Activated CD4-positive, alpha-beta memory T cell treated with anti-CD3 and anti-CD28 coated beads, Interleukin-2, amount 10 ng/mL, durations not matched to agents 7 days and 5 days (primary cell): ENCODE data around the gene SIRPD. TPM values are rescaled to one million over a fixed set of nuclear protein-coding genes. Genes with fewer than 3 reads are reported as not detected.

Experiments used
- CTCF ChIA-PET: fragments of 350-600 bp; sonication (Branson Sonifier 250); formaldehyde crosslinking; loops from one replicate; lab custom pipeline; 2021; ENCODE audit warnings: antibody characterized with exemption, inconsistent platforms; lab: Charles Lee
- POLR2A ChIA-PET: fragments of 350-600 bp; sonication (Branson Sonifier 250); formaldehyde crosslinking; loops from one replicate; lab custom pipeline; 2021; ENCODE audit warnings: antibody characterized with exemption; lab: Charles Lee
- DNase-seq: peaks from one replicate; pipeline ENCODE4 v3.0.0-alpha.2; 2020
- H3K27ac Mint-ChIP-seq: one replicate; pipeline ENCODE4 v1.8.0; 2021; ENCODE audit warnings: mild to moderate bottlenecking, mixed read lengths
- H3K27me3 Mint-ChIP-seq: one replicate; pipeline ENCODE4 v1.8.0; 2021; ENCODE audit warnings: mixed read lengths
- H3K36me3 Mint-ChIP-seq: one replicate; pipeline ENCODE4 v1.8.0; 2021; ENCODE audit warnings: low read depth, mixed read lengths
- H3K4me1 Mint-ChIP-seq: one replicate; pipeline ENCODE4 v1.8.0; 2021; ENCODE audit warnings: mixed read lengths
- H3K4me3 Mint-ChIP-seq: one replicate; pipeline ENCODE4 v1.8.0; 2021; ENCODE audit warnings: mild to moderate bottlenecking, mixed read lengths
- H3K9me3 Mint-ChIP-seq: one replicate; pipeline ENCODE4 v1.8.0; 2021; ENCODE audit warnings: mixed read lengths
- total RNA-seq, 2 experiments: library from RNA; stranded (reverse); gene quantifications; one replicate each; pipeline ENCODE4 v1.2.3, GENCODE V29; 2021

Gene SIRPD
- total RNA-seq, 2 experiments from 2014 or later, result 0.15 TPM; not detected in 1

DNA sequence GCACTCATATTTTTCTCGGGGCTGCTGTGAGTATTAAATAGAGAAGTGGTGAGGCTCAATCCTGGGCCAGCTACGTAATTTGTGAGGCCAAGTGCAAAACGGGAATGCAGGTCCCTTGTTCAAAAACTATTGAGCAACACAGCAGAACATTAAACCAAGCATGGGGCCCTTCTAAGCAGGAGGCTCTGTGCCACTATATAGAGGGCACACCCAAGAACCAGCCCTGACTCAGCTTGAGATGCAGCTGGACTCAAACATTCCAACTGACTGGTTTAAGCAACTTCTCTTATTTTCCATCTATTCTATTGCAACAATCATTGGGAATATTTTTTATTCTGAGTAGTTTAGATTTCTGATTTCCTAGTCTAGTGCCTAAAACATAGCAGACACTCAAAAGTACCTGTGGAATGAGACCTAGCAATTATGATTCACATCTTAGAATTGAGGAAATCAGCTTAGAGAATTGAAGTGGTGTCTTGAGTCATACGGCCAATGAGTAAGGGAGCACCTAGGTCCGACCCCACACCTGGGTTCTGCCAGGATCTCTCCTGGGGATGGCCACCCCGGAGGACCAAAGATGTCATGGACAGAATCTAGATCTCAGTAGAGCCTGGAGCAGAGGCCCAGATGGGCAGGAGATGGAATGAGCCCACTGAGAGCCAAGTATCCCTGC is 67.6 kb downstream of the SIRPD start:
- peaks cover 48% of the 10 kb centered on the region for H3K27me3 Mint-ChIP-seq
- H3K4me3 Mint-ChIP-seq, result no peak overlapping the region
- H3K4me1 Mint-ChIP-seq, result no peaks in the 10 kb centered on the region
- H3K27ac Mint-ChIP-seq, result no peak overlapping the region
- no peak for DNase-seq
- no peaks in the 10 kb centered on the region for H3K9me3 Mint-ChIP-seq
- H3K36me3 Mint-ChIP-seq, result no peaks in the 10 kb centered on the region
- POLR2A ChIA-PET, result no interaction called here
- CTCF ChIA-PET, result no interaction called here

DNA sequence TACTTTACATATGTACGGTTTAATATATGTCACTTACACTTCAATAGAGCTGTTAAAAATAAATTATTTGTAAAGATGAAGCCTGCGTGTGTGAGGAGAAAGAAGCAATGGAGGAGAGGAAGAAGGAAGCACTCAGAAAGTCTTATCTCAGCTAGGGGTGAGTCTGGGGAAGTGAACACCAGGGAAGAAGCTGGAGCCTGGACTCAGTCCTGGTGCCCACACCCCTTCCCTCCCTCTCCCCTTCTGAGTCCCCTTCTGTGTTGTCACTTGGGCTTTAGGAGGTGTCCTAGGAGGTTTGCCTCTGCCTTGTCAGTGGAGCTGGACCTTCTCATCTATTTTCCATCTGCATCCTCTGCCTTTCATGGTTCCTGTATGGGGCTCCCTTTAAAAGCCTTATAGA is 68.2 kb downstream of the SIRPD start:
- DNase-seq, result no peak
- no peak overlapping the region for H3K4me3 Mint-ChIP-seq
- H3K9me3 Mint-ChIP-seq, result no peaks in the 10 kb centered on the region
- H3K27ac Mint-ChIP-seq, result no peak overlapping the region
- ChIA-PET POLR2A (no interaction called here), CTCF (no interaction called here)
- H3K36me3 Mint-ChIP-seq, result no peaks in the 10 kb centered on the region
- H3K4me1 Mint-ChIP-seq, result peaks cover under 1% of the 10 kb centered on the region
- H3K27me3 Mint-ChIP-seq, result peaks cover 50% of the 10 kb centered on the region

DNA sequence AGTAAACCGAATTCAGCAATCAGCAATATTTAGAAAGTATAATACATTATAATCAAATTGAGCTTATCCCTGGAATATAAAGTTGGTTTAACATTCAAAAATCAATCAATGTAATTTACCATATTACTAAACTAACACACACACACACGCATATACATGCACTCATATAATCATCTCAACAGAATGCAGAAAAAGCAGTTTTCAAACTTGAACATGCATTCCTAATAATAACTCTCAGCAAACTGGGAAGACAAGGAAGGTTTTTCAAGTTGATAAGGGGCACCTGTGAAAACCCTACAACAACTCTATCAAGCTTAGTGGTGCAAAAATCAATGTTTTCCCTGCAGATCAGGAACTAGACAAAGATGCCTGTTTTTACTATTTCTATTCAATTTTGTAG is 70.9 kb downstream of the SIRPD start:
- Mint-ChIP-seq H3K27me3 (peaks cover 54% of the 10 kb centered on the region), H3K36me3 (no peaks in the 10 kb centered on the region), H3K4me1 (peaks cover 2% of the 10 kb centered on the region), H3K4me3 (no peak overlapping the region), H3K9me3 (no peaks in the 10 kb centered on the region), H3K27ac (no peak overlapping the region)
- ChIA-PET POLR2A (interaction anchor here (0.7 kb wide), 1 partner anchor 400 kb away, joined by 3 read pairs; no protein-coding TSS in a partner anchor), CTCF (interaction anchor here (1.0 to 1.9 kb wide), 2 partner anchors 17 to 20 kb away, joined by 3 to 5 read pairs; no protein-coding TSS in a partner anchor)
- no peak for DNase-seq

DNA sequence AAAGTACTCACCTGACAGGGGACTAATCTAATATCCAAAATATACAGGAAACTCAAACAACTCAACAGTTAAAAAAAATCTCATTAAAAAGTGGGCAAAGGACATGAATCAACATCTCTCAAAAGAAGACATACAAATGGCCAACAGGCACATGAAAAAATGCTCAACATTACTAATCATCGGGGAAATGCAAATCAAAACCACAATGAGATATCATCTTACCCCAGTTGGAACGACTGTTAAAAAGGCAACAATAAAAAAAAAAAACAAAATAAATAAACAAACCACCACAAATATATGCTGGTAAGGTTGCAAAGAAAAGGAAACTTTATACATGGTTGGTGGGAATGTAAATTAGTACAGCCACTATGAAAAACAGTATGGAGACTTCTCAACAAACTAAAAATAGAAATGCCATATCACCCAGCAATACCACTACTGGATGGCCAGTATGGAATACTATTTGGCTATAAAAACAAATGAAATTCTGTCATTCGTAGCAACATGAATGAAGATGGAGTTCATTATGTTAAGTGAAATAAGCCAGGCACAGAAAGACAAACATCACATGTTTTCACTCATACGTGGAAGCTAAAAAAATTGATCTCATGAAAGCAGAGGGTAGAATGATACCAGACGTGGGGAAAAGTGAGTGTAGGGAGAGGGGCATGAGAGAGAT is 72.9 kb downstream of the SIRPD start:
- peaks cover 2% of the 10 kb centered on the region for H3K4me1 Mint-ChIP-seq
- H3K27me3 Mint-ChIP-seq, result peaks cover 59% of the 10 kb centered on the region
- CTCF ChIA-PET, result no interaction called here

More for the DNA sequence above, 72.9 kb downstream of the SIRPD start:
- no peaks in the 10 kb centered on the region for H3K9me3 Mint-ChIP-seq
- no peak for DNase-seq
- POLR2A ChIA-PET, result no interaction called here
- no peak overlapping the region for H3K27ac Mint-ChIP-seq
- no peaks in the 10 kb centered on the region for H3K36me3 Mint-ChIP-seq
- H3K4me3 Mint-ChIP-seq, result no peak overlapping the region

Other genes with a start within 250 kb of the SIRPD start
- gene SDCBP2, start 228.6 kb downstream of the SIRPD start, total RNA-seq, result 1 to 10 TPM; 3.1 to 3.2 TPM
- gene FKBP1A, start 164.7 kb downstream of the SIRPD start, total RNA-seq, result 100 to 1,000 TPM; 205 to 207 TPM
- 10 to 100 TPM; 49.2 to 49.6 TPM for gene NSFL1C, start 90.9 kb downstream of the SIRPD start, total RNA-seq
- gene SIRPB2, start 66.3 kb downstream of the SIRPD start, total RNA-seq, result not detected
- 1 to 10 TPM; 5.1 to 7.1 TPM for gene SIRPB1, start 62.3 kb upstream of the SIRPD start, total RNA-seq
- 100 to 1,000 TPM; 109 to 111 TPM for gene SIRPG, start 100.1 kb upstream of the SIRPD start, total RNA-seq